ENCODE results near the gene NT5C1A.

DNA sequence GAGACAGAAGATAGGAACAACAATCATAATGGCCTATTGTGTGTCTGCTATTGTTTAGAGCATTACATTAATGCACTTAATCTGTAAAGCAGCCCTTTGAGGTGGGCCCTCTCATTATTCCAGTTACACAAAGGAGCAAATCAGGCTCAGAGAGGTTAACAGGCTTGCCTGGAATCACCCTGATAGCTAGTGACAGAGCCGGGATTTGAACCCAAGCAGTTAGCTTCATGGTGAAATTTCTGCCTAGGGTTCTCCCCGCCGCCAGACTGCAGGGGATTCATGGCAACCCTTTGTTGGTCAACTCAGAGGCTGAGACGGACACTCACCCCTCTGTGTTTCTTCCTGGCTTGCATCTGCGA lies 39.6 kb downstream of the NT5C1A start:
- TF ChIP-seq, protein P1, sequence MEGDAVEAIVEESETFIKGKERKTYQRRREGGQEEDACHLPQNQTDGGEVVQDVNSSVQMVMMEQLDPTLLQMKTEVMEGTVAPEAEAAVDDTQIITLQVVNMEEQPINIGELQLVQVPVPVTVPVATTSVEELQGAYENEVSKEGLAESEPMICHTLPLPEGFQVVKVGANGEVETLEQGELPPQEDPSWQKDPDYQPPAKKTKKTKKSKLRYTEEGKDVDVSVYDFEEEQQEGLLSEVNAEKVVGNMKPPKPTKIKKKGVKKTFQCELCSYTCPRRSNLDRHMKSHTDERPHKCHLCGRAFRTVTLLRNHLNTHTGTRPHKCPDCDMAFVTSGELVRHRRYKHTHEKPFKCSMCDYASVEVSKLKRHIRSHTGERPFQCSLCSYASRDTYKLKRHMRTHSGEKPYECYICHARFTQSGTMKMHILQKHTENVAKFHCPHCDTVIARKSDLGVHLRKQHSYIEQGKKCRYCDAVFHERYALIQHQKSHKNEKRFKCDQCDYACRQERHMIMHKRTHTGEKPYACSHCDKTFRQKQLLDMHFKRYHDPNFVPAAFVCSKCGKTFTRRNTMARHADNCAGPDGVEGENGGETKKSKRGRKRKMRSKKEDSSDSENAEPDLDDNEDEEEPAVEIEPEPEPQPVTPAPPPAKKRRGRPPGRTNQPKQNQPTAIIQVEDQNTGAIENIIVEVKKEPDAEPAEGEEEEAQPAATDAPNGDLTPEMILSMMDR (IDR thresholded peaks at IDR 0.05): no peak
- no peak for TF ChIP-seq POLR2A (IDR thresholded peaks at IDR 0.05)

Measured in heart left ventricle (tissue), 13 donors.